Measurements from ENCODE around the gene THBS4.

DNA sequence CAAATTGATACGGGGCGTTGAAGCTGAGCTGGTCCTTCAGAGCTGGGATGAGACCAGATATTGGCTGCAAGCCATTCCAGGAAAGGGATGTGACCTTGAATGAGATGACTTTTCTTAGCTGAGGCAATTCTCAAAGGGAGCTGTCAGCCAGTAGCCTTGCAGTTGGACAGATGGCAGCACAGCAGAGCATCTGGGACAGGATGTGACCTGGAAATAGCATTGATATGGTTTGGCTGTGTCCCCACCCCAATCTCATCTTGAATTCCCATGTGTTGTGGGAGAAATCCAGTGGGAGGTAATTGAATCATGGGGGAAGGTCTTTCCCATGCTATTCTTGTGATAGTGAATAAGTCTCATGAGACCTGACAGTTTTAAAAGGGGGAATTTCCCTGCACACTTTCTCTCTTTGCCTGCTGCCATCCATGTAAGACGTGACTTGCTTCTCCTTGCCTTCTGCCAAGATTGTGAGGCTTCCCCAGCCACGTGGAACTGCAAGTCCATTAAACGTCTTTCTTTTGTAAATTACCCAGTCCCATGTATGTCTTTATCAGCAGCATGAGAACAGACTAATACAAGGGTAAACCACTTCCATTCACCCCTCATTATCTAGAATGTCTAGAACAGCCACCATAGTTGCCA is 24.3 kb upstream of the THBS4 start:
- TF ChIP-seq RAD21 (IDR thresholded peaks at IDR 0.05) (no peak), MAX (IDR thresholded peaks at IDR 0.05) (no peak), RXRA (IDR thresholded peaks at IDR 0.05) (no peak), YY1 (IDR thresholded peaks at IDR 0.05) (no peak), JUND (IDR thresholded peaks at IDR 0.05) (no peak), FOXA1 (IDR thresholded peaks at IDR 0.05) (no peak), TAF1 (conservative IDR thresholded peaks at IDR 0.05) (no peak), GABPA (IDR thresholded peaks at IDR 0.05 in 1 of 2, conservative IDR thresholded peaks at IDR 0.05 in 1 of 2) (no peak), HNF4A (conservative IDR thresholded peaks at IDR 0.05) (no peak), REST (IDR thresholded peaks at IDR 0.05) (no peak), ATF3 (IDR thresholded peaks at IDR 0.05) (no peak)
- TF ChIP-seq, protein P1, sequence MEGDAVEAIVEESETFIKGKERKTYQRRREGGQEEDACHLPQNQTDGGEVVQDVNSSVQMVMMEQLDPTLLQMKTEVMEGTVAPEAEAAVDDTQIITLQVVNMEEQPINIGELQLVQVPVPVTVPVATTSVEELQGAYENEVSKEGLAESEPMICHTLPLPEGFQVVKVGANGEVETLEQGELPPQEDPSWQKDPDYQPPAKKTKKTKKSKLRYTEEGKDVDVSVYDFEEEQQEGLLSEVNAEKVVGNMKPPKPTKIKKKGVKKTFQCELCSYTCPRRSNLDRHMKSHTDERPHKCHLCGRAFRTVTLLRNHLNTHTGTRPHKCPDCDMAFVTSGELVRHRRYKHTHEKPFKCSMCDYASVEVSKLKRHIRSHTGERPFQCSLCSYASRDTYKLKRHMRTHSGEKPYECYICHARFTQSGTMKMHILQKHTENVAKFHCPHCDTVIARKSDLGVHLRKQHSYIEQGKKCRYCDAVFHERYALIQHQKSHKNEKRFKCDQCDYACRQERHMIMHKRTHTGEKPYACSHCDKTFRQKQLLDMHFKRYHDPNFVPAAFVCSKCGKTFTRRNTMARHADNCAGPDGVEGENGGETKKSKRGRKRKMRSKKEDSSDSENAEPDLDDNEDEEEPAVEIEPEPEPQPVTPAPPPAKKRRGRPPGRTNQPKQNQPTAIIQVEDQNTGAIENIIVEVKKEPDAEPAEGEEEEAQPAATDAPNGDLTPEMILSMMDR (IDR thresholded peaks at IDR 0.05; ENCODE audit: low read depth, low read length, missing input control), result no peak
